IMR-90 (cell line): ENCODE data around the gene DRD3. TPM values are rescaled to one million over a fixed set of nuclear protein-coding genes. Genes with fewer than 3 reads are reported as not detected.

ENCODE experiments used
- polyA plus RNA-seq, 3 experiments: library from polyadenylated mRNA; depleted of rRNA; stranded (reverse); fragments of >200 nt; gene quantifications; 2 replicates each; pipeline ENCODE4 v1.2.3, GENCODE V29; 2012; ENCODE audit warnings: low replicate concordance in 1 of 3
- total RNA-seq: library from RNA; depleted of rRNA; stranded (reverse); fragments of >200 nt; gene quantifications from 2 replicates; pipeline ENCODE4 v1.2.3, GENCODE V29; 2012; rRNA removed

The DRD3 gene
- total and polyA plus RNA-seq, 2 of the 4 experiments (the other 2 are of a cell fraction) = not detected

Other genes with a start within 250 kb of the DRD3 start
- gene ZDHHC23, start 231.0 kb downstream of the DRD3 start, total RNA-seq = 0.83 and 0.90 TPM in 2 replicates
- 0.24 and 0.50 TPM in 2 replicates for gene ZDHHC23, start 231.0 kb downstream of the DRD3 start, polyA plus RNA-seq (2012; rRNA removed)
- 0.72 and 0.83 TPM in 2 replicates for gene CCDC191, start 122.5 kb downstream of the DRD3 start, total RNA-seq
- gene CCDC191, start 122.5 kb downstream of the DRD3 start, polyA plus RNA-seq (2012; rRNA removed) = 0.75 and 1.1 TPM in 2 replicates
- gene QTRT2, start 122.3 kb downstream of the DRD3 start, total RNA-seq = 15.6 and 20.3 TPM in 2 replicates
- 5.1 and 7.3 TPM in 2 replicates for gene QTRT2, start 122.3 kb downstream of the DRD3 start, polyA plus RNA-seq (2012; rRNA removed)
- gene ZNF80, start 58.5 kb upstream of the DRD3 start, total RNA-seq = not detected in 2 replicates
- gene ZNF80, start 58.5 kb upstream of the DRD3 start, polyA plus RNA-seq (2012; rRNA removed) = not detected in 2 replicates
- gene TIGIT, start 115.0 kb upstream of the DRD3 start, total RNA-seq = not detected in 2 replicates
- not detected in 2 replicates for gene TIGIT, start 115.0 kb upstream of the DRD3 start, polyA plus RNA-seq (2012; rRNA removed)